ENCODE data around the gene HHATL. TPM values are rescaled to one million over a fixed set of nuclear protein-coding genes. Genes with fewer than 3 reads are reported as not detected.

HHATL gene
- total RNA-seq, 1 donor from 2014 or later = 552 TPM

DNA sequence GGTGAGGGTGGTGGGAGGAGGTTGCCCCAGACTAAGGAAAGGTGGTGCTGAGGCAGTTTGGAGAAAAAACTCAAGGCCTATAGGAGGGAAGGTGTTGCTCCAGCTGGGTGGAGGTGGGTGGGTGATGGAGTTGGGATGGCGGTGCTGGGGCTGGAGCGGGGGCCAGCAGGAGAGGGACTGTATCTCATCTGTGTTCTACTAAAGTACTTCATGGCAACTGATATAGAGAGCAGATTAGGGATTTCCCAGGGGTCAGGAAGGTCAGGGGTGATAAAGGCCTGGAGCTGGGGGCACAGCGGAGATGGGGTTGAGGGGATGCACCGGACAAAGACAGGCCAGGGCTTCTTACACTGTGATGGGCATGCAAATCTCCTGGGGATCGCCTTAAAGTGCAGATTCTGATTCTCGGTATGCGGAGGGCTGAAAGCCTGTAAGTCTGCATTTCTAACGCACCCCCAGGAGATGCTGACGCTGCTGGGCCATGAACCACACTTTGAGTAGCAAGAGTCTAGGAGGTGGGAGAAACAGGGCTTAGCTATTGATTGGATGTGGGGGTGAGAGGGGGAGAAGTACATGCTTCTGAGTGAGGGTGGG is 13.1 kb downstream of the HHATL start:
- intact Hi-C loops (cut with micrococcal nuclease) = no loop called here
- Histone ChIP-seq H3K27ac (replicated peaks) (no peak overlapping the region), H3K4me3 (no peak overlapping the region), H3K9me3 (replicated peaks) (no peaks in the 10 kb centered on the region), H3K36me3 (no peaks in the 10 kb centered on the region), H3K4me1 (peaks cover 20% of the 10 kb centered on the region), H3K27me3 (ENCODE audit: low read depth) (peaks cover 23% of the 10 kb centered on the region)
- peak; percentile 3 for DNase-seq
- TF ChIP-seq, protein P1, sequence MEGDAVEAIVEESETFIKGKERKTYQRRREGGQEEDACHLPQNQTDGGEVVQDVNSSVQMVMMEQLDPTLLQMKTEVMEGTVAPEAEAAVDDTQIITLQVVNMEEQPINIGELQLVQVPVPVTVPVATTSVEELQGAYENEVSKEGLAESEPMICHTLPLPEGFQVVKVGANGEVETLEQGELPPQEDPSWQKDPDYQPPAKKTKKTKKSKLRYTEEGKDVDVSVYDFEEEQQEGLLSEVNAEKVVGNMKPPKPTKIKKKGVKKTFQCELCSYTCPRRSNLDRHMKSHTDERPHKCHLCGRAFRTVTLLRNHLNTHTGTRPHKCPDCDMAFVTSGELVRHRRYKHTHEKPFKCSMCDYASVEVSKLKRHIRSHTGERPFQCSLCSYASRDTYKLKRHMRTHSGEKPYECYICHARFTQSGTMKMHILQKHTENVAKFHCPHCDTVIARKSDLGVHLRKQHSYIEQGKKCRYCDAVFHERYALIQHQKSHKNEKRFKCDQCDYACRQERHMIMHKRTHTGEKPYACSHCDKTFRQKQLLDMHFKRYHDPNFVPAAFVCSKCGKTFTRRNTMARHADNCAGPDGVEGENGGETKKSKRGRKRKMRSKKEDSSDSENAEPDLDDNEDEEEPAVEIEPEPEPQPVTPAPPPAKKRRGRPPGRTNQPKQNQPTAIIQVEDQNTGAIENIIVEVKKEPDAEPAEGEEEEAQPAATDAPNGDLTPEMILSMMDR (IDR thresholded peaks at IDR 0.05; ENCODE audit: borderline replicate concordance) = no peak

DNA sequence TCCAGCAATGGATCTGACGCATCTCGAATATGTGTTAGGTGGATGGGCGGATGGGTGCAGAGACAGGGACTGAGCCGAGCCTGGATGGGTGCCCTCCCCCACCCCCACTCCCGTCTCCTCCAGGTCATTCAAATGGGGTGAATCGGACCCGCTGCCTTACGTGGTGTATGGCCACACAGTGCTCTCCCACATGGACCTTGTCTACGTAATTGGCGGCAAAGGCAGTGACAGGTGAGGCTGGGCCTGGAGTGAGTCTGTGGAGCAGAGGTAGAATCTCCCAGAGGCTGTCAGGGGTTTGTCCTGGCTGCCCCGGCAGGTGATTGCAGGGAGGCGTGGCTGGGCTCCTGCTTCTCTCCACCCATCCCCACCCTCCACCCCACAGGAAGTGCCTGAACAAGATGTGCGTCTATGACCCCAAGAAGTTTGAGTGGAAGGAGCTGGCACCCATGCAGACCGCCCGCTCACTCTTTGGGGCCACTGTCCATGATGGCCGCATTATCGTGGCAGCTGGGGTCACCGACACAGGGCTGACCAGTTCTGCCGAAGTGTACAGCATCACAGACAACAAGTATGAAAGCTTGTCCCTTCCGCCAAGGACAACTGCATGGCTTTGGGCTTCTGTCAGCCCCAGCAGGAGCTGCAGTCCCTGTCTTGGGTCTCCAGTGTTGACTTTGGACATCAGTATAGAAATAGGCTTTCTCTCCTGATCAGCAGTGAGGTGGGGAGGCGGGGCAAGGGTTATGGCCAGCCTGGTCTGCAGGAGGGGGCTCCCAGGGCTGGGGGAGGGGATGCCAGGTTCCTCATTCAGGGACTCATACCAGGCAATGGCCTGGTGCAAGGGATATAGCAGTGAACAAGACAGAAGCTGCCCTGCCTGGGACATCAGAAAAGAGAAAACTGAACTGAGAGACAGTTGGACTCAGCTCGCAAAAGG is 13.8 kb downstream of the HHATL start:
- H3K27me3 ChIP-seq (ENCODE audit: low read depth) = peaks cover 23% of the 10 kb centered on the region
- H3K4me3 ChIP-seq = no peak overlapping the region
- H3K4me1 ChIP-seq = peaks cover 24% of the 10 kb centered on the region
- no peak overlapping the region for H3K27ac ChIP-seq (replicated peaks)
- no peaks in the 10 kb centered on the region for H3K9me3 ChIP-seq (replicated peaks)
- intact Hi-C loops (cut with micrococcal nuclease) = no loop called here
- TF ChIP-seq, protein P1 (IDR thresholded peaks at IDR 0.05; ENCODE audit: borderline replicate concordance) = no peak
- H3K36me3 ChIP-seq = no peaks in the 10 kb centered on the region
- DNase-seq = peak; percentile 8

DNA sequence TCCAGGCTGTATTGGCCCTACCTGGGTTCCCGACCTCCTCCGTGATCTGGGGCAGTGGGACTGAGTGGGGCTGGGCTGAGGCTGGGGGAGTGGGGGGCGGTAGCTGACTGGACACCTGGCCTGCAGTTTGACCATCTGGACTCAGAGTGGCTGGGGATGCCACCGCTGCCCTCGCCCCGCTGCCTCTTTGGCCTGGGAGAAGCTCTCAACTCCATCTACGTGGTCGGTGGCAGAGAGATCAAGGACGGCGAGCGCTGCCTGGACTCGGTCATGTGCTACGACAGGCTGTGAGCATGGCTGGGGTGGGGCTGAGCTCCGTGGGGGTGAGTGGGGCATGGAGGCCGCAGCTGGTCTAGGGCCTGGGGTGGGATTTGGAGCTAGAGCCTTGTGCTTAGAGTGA is 14.6 kb downstream of the HHATL start:
- H3K27me3 ChIP-seq (ENCODE audit: low read depth) = peaks cover 23% of the 10 kb centered on the region
- H3K36me3 ChIP-seq = no peaks in the 10 kb centered on the region
- H3K27ac ChIP-seq (replicated peaks) = no peak overlapping the region
- peak; percentile 14 for DNase-seq
- H3K4me3 ChIP-seq = no peak overlapping the region
- peaks cover 30% of the 10 kb centered on the region for H3K4me1 ChIP-seq
- H3K9me3 ChIP-seq (replicated peaks) = no peaks in the 10 kb centered on the region
- TF ChIP-seq, protein P1 (IDR thresholded peaks at IDR 0.05; ENCODE audit: borderline replicate concordance) = no peak
- intact Hi-C loops (cut with micrococcal nuclease) = no loop called here

DNA sequence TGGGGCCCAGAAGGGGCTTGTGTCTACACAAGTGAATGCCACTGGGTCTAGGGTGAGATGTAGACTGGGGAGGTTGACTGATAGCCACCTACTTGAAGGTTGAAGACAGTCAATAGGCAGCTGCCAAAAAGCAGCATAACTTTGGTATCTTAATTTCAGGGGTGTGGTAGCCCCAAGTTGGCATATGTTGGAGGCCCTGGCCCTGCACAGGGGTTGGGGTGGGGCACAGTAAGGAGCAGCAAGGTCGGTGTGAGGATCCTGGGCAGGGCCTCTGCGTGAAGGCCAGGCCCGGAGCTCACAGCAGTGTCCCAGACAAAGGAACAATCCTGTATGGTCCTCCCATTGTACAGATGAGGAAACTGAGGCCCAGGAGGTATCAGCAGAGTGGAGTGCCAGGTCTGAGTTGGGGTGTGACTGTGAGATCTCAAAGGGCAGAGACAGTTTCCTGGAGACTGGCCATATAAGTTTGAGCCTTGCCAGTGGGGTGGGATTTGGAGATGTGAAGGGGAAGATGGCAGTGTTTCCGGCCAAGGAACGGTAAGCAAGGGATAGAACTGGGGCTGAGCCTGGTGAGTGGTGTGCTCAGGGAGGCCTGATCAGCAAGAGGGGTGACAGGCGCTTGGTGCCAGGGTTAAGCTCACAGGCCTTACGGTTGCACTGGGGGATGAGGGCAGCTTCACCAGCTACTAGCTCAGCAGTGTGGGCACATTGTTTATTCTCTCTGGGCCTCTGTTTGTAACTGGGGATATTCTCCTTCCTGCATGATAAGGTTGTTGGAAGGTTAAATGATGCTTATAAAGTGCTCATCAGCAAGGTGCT is 15.6 kb downstream of the HHATL start:
- Histone ChIP-seq H3K9me3 (replicated peaks) (no peaks in the 10 kb centered on the region), H3K27ac (replicated peaks) (no peak overlapping the region), H3K4me3 (no peak overlapping the region), H3K36me3 (no peaks in the 10 kb centered on the region), H3K4me1 (peaks cover 30% of the 10 kb centered on the region), H3K27me3 (ENCODE audit: low read depth) (peaks cover 23% of the 10 kb centered on the region)
- intact Hi-C loops (cut with micrococcal nuclease) = no loop called here
- TF ChIP-seq, protein P1 (IDR thresholded peaks at IDR 0.05; ENCODE audit: borderline replicate concordance) = no peak
- peak; percentile 4 for DNase-seq
